ENCODE results near the gene GJB2.

GJB2 gene

DNA sequence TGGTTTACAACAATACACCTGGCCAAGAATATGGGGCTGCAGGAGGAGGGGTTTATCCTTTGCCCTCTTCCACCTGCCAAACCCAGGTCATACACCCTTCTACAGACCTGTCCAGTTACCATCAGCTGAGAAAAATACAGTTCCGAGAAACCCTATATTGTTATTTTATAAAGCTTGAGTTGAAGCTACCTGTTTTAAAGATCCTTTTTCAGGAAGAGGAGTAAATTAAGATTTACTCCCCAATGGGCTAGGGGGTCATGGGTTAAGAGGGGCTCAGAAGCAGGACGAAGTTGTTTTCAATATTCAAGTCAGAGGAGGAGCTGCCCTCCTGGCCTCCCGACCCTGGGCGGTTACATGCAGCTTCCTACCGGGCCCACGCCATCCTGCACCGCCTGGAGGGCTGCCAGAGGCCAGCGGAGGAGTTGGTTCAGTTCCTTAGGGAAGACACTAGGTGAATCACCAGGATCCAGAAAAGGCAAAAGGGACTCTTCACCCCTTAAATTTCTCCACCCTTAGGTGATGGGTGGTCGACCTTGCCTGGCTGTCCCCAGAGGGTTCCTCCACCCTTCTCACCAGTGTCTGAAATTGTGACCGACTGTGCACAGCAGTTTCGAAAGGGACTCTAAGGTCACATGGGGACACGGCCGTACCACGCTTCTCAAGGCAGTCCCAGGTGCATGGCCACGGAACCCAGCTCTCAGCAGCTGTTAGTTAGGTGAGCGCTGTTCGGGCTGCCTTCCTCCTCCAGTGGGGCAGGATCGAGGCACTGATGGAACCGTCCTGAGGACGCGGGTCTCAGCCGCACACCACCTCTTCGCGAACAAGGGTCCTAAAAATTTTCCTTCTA, 1.2 kb downstream of the GJB2 start:
- no peak for DNase-seq

DNA sequence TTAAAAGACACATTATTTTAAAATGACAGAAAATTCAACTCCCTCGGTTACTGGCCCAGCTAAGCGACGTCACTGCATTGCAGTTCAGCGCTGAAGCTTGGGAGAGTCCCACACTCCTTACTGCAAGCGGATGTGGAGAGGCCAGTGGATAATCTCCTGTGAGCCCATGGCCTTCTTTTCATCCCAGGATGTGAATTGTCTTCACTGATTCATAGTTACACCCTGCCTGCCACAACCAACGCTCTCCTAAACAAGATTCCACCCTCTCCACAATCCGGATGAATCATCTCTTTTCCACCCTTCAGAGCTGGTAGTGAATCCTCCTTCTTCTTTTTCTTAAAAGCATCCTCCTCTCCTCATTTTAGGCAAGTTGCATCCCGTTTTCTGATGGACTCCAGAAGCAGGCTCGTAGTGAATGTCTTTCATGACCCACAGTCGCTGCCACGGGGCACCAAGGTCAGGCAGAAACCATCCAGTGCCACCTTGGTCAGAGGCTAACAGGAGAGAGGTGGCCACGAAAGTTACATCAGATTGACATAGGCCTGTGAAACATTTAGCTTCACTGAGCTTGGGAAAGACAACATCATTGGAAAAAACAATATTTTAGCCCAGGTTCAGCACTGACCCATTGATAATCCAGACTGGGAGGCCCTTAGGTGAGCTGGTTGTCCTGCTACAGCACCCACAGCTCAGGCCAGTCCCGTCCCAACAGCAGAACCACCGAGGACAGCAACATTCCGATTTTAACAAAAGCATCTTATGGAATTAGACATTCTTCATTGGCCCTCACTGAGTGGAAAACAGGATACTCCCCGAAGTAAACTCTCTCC, 2.0 kb downstream of the GJB2 start:
- DNase-seq, result peak; percentile 82

DNA sequence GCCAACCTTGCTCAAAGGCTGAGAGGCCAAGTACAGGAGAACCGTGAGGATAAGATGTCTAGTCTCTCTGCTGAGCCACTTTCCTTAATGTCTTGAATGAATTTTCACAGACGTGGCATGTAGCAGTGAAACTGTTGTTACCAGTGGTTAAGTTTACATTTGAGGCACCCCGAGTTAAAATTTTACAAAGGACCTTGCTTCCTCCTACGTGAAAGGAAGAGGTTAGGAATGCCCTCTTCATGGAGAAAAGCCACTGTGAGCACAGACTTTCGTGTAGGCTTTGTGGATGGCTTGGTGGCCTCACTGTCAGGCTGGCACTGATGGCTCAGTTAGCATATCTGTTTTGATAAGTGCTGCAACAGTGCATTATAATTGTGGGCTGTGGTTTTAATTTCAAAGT, 2.7 kb downstream of the GJB2 start:
- no peak for DNase-seq

DNA sequence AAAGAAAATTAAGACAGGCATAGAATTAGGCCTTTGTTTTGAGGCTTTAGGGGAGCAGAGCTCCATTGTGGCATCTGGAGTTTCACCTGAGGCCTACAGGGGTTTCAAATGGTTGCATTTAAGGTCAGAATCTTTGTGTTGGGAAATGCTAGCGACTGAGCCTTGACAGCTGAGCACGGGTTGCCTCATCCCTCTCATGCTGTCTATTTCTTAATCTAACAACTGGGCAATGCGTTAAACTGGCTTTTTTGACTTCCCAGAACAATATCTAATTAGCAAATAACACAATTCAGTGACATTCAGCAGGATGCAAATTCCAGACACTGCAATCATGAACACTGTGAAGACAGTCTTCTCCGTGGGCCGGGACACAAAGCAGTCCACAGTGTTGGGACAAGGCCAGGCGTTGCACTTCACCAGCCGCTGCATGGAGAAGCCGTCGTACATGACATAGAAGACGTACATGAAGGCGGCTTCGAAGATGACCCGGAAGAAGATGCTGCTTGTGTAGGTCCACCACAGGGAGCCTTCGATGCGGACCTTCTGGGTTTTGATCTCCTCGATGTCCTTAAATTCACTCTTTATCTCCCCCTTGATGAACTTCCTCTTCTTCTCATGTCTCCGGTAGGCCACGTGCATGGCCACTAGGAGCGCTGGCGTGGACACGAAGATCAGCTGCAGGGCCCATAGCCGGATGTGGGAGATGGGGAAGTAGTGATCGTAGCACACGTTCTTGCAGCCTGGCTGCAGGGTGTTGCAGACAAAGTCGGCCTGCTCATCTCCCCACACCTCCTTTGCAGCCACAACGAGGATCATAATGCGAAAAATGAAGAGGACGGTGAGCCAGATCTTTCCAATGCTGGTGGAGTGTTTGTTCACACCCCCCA, 3.8 kb downstream of the GJB2 start:
- DNase-seq, result no peak

DNA sequence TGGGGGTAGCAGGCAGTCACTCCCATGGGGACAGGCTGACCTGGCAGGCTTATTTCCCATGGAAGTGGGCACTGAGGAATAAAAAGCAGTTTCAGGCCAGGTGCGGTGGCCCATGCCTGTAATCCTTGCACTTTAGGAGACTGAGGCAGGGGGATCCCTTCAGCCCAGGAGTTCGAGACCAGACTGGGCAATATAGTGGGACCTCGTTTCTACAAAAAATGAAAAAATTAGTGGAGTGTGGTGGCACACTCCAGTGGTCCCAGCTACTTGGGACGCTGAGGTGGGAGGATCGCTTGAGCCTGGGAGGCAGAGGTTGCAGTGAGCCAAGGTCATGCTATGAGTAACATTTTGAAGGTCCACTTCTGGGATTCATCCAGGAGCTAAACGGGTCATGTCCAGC, 6.0 kb downstream of the GJB2 start:
- no peak for DNase-seq

DNA sequence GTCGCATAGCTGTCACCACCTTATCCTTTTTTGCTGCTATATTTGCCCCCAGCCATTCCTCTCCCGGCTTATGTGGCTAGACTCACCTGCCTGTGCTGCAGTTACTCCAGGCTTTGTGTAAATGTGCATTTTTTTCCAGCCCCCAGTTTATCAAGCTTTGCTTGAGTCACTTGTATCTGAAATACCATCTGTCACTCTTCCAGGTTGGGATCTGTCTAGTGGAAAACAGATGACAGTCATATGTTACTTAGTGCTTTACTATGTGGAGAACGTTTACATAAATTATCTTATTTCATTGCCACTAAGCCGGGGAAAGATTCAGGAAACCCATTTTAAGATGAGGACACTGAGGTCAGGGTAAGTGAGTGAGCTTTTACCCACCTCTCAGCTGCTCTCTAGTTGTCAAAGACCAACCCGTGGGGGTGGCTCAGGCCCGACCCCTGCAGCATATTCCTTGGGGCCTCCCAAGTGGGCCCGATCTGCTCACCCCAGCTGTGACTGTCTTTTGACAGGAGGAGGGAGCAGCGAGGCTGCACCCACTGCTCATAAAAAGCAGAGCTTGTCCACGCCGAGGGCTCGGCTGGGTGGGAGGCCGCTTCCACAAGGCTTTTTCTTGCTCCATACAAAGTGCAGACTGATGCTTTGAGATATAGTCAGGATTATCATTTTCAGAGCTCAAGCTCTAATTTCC, 7.2 kb downstream of the GJB2 start:
- DNase-seq, result no peak

DNA sequence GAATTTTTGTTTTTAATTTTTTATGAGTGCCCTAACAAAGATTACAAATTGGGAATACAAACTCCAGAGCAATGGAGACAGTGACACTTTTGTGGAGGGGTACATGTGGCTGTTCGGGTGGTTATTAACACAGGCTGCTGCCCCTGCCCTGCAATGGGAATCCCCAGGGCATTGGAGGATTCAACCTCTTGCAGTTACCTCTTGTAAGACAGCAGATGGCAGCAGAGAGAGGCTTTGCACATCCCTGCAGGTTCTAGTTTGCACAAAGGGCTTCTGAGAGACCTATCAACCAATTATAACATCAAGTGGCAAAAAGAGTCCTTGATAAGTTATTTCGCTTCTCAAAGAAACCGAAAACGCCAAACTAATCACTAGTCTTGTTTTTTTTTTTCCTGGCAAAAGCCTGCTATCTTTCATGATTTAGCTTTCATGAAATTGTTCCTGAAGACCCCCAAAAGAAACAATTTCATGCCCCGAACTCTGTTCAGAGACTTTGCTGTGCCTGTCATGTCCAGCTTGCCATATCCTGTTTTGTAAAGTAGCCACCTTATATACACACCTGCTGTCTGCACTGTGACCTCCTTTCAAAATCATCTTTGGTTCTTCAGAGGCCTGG, 10.4 kb downstream of the GJB2 start:
- DNase-seq, result peak; percentile 79

DNA sequence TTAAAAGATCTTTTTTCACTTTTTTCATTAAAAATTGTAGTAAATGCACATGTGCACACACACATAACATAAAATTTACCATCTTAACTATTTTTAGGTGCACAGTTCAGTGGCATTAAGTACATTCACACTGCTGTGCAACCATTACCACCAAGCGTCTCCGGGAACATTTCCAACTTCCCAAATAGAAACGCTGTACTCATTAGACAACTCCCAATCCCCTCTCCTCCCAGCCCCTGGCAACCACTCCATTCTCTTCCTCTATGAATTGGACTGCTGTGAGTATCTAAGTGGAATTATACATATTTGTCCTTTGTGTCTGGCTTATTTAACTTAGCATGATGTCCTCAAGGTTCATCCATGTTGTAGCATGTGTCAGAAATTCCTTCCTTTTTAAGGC, 11.6 kb downstream of the GJB2 start:
- no peak for DNase-seq

DNA sequence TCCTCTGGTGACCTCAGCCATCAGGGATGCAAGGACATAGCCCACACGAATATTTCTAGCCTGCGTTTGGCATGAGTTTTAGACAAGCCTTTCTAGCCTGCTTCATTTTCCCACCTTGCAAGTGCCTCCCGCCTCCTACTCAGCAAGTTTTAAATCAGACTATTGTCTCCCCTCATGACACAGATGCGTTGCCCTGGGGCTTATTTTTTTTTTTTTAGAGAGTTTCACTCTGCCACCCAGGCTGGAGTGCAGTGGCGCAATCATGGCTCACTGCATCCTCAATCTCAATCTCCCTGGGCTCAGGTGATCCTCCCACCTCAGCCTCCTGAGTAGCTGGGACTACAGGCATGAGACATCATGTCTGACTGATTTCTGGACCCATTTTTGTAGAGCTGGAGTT, 14.6 kb downstream of the GJB2 start:
- no peak for DNase-seq

DNA sequence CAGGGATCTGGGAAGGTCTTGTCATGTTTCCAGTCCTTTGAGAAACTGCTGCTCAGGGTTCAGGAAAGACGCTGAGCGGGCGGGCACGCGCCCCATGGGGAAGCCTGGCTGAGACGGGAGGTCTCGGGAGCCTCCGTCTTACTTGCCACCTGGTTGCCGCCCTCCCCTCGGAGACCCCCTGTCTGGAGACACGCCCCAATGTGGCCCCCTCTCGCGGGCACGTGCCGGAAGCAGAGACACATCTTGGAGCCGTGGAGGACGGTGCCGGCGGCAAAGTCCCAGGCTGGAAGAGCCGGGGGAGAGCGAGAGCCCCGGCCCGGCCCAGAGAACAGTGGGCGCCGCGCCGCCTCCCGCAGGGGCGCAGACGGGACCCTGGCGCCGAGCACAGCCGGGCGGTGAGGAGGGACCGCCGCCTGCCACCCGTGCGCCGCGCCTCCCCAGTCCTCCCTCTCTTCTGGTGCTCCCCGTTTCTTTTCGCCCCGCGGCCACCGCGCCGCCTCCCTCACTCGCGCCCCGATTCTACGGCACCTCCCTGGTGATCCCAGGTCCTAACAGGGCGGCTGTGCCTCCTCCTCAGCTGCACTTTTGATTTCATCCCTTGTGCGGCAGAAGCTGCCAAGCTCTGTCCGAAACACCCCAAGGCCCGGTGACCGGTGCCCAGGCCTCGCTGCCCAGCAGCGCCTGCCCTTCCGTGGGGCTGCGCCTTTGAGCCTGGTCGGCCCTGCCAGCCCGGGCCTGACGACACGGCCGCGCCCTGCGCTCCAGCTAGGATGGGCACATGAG, 15.5 kb downstream of the GJB2 start:
- no peak for DNase-seq

DNA sequence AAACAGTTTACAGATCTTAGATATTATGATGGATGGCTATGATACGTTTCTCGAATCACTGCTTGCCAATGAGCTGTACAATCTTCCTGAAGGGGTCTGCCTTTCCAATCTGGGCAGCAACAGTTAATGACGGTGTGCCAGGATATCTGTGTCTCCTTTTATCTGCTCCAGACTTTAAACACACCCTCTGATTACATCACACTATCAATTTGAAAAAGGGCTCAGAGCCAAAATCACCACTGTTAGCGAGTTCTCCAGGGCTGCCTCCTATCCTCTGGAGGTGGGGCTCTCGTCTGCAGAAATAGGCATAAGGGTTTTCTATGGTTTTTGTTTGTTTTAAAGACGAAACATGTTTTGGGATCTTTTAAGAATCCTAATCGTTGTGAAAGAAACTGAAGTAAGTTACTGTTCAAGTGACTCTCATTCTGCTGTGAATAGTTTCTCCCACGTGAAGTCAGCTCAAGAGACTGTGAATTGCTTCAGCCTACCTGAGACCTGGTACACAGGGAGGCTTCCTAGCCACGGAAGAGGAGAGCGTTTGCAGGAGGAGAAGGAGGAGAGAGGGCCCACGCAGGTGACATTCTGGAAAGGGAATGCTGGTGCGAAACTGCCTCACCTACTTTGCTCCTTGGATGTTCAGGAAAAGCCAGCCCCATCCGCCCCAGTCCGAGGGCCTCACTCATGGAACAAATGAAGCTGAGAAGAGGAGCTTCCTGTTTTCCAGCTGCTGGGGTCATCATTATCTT, 16.7 kb downstream of the GJB2 start:
- no peak for DNase-seq

DNA sequence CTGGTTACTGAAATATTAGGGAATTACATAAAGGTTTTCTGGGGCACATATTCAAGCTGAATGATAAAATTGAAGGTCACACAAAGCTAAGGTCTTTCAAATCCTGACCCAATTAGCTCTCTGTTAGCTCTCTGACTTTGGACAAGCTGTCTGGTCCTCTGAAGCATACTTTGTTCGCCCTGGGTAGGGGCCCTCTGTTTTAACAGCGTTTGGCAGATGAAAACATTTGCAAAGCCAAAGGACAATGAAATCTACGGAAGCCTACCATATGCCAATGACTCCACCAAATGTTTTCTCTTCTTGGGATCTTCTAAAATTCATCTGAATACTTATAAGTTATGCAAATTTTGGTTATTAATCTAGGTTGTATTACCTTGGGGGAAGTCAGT, 17.3 kb downstream of the GJB2 start:
- DNase-seq, result no peak

DNA sequence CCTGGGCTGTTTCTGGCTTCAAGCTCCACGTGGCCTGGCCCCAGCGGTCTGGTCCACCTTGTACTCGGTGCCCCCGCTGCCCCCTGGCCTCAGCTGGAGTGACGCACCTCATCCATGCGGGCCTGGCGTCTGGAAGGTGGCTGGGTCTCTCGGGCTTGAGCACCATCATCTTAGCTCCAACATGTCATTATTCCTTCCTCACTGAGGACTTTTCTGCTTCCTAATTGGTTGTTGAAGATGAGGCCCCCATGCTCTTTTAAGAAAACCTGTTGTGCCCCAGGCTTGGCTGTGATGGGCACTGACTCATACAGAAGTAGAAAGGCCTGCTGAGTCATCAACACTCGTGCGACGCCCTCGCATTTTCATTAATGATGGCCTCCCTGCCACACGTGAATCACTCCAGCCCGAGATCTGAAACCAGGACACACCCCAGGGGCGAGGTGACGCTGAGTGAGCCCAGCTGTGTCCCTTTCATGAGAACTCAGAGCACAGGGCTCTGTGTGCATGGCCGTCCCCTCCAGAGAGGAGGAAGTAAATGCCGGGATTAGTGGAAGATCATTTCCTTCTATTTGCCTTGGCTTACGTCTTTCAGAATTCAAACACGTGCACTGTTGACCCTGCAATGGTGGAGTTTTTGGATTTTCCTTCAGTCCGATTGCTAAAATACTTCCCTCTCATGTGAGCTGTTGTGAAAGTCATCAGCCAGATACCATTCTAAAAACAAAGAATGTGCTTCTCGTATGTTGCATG, 17.9 kb downstream of the GJB2 start:
- peak; percentile 83 for DNase-seq

DNA sequence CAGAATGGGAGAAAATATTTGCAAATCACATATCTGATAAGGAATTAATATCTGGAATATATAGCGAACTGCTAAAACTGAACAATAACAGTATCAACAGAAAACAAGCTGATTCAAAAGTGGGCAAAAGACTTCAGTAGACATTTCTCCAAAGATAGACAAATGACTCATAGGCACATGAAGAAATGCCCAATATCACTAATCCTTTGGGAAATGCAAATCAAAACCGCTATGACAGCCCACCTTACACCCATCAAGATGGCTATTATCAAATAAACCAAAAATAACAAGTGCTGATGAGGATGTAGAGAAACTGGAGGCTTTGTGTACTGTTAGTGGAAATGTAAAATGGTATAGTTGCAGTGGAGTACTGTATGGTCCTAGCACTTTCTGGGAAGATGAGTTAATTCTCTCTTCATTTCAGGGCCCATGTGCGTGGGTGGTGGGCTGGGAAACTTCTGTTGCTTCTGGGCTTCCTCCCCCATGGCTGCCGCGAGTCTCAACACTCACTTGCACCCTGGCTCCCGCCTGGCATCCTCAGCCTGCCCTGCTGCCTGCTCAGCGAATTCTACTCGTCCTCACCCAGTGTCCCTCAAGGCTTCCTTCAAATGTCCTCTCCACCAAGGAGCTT, 19.5 kb downstream of the GJB2 start:
- DNase-seq, result no peak

DNA sequence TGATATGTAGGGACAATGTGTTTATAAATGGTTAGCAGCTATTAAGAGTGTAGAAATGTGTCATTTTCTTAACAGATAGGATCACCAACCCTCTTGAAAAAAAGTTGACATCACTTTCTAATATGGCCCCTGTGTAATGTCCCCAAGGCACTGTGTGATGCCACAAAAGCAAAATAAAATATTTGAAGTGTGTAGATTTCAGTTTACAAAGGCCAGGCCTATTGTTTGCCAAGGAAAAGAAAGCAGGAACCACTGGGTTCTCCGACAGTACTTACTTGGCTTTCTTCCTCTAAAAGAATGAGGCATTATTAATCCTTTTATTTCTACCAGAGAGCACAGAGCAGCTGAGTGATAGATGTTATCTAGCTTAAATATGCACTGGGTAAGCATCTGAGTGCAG, 21.4 kb downstream of the GJB2 start:
- no peak for DNase-seq

DNA sequence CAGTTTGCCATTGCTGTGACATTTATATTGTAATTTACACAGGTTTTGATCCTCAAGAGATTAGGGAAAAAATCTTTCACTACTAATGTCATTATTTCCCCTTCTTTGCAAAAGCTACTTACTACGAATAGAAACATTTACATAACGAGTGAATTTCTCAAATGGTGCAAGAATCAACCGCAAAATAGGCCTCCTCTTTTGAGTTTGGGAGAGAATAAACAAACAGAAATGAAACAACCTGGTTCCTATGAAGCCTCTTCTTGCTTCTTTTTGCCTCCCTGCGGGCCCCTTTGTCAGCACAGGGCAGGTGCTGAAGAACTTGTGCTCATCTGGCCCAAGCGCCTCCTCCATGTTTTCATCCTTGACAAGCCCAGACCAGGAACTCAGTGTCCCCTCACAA, 21.8 kb downstream of the GJB2 start:
- no peak for DNase-seq

DNA sequence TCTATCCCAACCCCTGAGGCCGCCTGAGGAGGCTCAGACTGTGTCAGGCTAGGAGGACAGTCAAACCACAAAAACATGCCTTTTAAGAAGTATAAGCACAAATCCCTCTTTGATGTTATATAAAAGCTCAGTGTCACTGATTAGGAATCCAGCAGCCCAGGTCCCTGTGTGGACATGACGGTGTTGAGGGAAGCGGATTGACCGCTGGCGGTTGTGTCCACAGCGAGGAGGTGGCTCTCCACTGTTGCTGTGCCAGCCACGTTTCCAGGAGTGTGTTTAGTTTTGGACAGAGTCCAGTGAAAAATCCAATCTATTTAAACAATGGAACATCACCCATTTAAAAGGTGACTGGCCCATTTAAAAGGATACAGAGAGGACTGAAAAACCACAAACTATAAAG, 24.3 kb downstream of the GJB2 start:
- no peak for DNase-seq

DNA sequence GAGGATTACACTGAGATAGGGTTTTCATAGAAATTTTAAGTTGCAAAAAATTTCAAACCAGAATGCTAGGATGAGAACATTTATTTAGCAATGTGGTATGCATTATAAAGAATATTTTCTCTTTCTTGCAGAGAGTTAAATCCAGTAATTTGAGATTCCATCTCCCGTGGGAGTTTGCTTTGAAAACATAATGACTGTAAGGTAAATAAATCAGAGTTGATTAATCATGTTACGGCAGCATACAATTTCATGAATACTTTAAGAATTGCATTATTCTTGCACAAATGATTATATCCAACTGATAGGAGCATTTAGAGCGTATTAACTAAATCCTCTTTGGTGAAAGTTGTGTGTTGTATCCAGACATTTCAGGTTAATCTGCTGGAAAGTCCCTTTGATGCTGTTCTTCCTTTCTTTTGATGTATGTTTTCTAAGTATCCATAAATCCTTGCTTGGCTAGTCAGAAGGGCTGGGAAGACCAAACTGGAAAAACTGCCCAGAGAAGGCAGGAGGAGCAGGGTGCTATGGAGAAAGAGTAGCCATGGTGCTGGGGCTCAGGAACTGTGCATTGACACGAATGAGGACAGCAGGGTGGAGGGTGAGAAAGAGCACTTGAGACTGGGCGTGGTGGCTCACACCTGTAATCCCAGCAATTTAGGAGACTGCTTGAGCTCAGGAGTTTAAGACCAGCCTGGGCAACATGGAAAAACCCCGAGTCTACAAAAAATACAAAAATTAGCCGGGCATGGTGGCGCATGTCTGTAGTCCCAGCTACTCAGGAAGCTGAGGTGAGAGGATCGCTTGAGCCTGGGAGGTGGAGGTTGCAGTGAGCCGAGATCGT, 27.1 kb downstream of the GJB2 start:
- no peak for DNase-seq

DNA sequence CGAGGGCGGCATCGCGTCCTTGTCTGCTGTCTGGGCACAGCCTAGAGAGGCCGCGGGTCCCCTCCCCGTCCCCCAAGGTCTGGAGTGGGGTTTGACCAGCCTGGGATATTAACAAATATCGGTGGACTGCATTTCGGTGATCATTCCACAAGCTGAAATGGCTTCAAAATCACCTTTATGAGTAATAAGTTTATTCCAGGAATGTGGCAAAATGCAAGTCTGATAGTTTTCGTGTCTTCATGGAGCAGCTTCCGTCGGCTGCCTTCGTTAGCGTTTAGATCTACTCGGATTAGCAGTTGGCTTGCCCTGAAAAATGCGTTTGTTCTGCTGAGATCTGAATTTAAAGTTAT, 30.8 kb downstream of the GJB2 start:
- no peak for DNase-seq
